COLO668 (cell line): ENCODE results near the gene TACR2.

Source experiments
- DNase-seq: peaks from one replicate; lab custom pipeline; 2025; ENCODE audit not compliant: unreplicated experiment; lab: John Stamatoyannopoulos, UW

The TACR2 gene

GRCh38 chr10:69416695-69417094 is at the start of gene TACR2:
TACR2 (minus strand) TSS chr10:69416918; CDS start chr10:69416323, 595 bp downstream.
- no peak for DNase-seq

- no peak for DNase-seq
These were observed 49.4 kb upstream of the TACR2 start for GRCh38 chr10:69466158-69466490.

GRCh38 chr10:69465457-69466157 is 48.9 kb upstream of the TACR2 start:
- DNase-seq: no peak

- DNase-seq: no peak
These were observed 48.2 kb upstream of the TACR2 start for GRCh38 chr10:69464801-69465401.

- no peak for DNase-seq
These were observed 47.7 kb upstream of the TACR2 start for GRCh38 chr10:69464401-69464800.

GRCh38 chr10:69463886-69464285 is 47.2 kb upstream of the TACR2 start:
- no peak for DNase-seq

- DNase-seq: no peak
These were observed 44.7 kb upstream of the TACR2 start for GRCh38 chr10:69461243-69462025.

GRCh38 chr10:69460576-69461242 is 44.0 kb upstream of the TACR2 start:
- no peak for DNase-seq

- no peak for DNase-seq
These were observed 43.3 kb upstream of the TACR2 start for GRCh38 chr10:69459893-69460575.

GRCh38 chr10:69459101-69459790 is 42.5 kb upstream of the TACR2 start:
- DNase-seq: peak; percentile 21

- DNase-seq: peak; percentile 54
These were observed 41.8 kb upstream of the TACR2 start for GRCh38 chr10:69458430-69459100.

GRCh38 chr10:69457771-69458237 is 41.1 kb upstream of the TACR2 start:
- DNase-seq: no peak

GRCh38 chr10:69456880-69457693 is 40.4 kb upstream of the TACR2 start:
- no peak for DNase-seq

- DNase-seq: no peak
These were observed 38.5 kb upstream of the TACR2 start for GRCh38 chr10:69455006-69455763.

GRCh38 chr10:69453795-69454194 is 37.1 kb upstream of the TACR2 start:
- DNase-seq: no peak

GRCh38 chr10:69452676-69453415 is 36.1 kb upstream of the TACR2 start:
- DNase-seq: no peak

- peak; percentile 69 for DNase-seq
These were observed 35.1 kb upstream of the TACR2 start for GRCh38 chr10:69451784-69452251.
